Stimulated activated CD4-positive, alpha-beta T cell treated with anti-CD3 and anti-CD28 coated beads, Interleukin-15, amount 100 ng/mL, for 48 hours (primary cell): ENCODE measurements around the gene ZFP64.
"Not testable (repeated sequence)": the region's sequence is repeated elsewhere in the genome, so short reads cannot be mapped to it uniquely, and the experiment has no call there.

Source experiments
- DNase-seq, 2 donors: peaks; one replicate each; pipeline ENCODE4 v3.0.0-alpha.2; 2020; ENCODE audit warnings: low read depth in 2 of 2

The ZFP64 gene

DNA sequence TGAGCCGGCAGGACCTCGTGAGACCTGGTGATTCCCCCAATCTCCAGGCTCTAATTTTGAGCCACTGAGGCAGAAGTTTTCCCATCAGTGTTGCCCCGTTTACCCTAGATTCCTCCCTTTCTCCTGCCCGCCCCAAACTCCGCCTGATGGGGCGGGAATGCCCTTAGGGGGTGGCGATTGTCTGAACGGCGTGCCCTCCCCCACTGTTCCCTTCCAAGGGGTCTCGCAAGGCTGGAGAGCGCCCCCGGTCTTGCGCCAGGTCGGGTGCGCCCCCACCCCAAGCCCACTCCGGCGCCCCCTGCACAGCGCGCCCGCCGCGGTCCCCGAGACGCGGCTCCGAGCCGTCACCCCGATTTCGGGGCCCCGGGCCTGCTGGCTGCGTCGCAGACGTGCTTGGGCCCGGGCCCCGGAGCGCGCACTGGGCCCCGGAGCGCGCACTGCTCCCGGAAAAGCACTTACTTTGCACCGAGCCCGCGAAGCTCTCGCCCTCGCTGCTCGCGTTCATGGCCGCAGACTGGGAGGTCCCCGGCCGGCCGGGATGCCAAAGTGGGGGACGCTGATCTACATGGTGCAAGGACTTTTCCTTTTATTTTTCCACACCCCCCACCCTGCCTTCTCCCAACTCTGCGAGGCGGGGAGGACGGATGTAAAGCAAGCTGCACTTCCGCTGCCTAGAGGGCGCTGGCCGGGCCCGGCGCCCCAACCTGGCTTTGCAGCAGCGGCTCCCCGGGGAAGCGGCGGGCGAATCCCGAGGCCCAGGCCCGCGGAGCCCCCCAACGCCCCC is at the start of gene ZFP64:
Gene ZFP64 (minus strand): TSS at position 648 of the 784 bp plus-strand sequence. CDS start 143 bp downstream, at position 505.
- peak; percentile 50 to 57 for DNase-seq

DNA sequence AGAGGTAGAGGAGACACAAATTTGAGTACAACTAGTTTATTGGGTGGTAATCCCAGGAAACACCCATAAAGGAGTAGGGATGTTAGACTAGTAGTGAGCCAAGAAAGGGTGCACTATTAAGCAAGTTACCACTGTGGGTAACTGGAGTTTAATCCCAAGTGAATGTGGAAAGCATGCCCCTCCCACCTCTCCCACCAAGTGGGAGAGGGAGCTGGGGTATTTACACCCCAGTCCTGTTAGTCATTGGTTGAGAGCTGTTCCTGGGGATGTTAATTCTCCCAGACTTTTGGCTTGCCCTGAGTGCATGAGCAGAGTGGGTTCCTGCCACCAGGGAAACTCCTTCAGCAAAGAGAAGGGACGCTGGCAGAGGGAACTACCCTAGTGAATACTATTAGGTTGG is 49.2 kb upstream of the ZFP64 start:
- no peak for DNase-seq

DNA sequence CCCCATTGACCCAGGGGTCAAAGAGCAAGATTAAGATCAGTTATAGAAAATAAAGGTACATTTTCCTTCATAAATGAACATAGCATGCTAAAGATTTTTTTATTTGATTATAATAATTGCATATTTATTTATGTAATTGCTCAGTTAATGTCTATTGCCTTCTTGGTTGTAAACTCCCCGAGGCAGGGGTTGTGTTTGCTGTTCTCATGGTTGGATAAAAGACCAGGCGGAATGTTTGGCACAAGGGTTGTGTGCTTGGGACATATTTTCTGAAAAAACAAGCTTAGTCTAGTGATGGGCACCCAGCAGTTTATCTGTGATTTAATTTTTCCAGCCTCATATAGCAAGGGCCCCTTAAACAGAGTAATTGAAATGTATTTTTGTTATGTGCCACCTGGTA is 47.5 kb upstream of the ZFP64 start:
- no peak for DNase-seq

DNA sequence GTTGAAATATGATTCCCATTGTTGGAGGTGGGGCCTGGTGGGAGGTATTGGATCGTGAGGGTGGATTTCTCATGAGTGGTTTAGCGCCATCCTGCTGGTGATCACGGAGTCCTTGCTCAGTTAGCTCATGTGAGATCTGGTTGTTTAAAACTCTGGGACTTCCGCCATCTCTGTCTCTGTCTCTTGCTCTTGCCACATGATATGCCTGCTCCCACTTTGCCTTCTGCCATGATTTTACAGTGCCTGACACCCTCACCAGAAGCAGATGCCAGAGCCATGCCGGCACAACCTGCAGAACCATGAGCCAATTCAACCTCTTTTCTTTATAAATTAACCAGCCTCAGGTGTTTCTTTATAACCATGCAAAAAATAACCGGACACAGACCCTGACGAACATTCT is 44.7 kb upstream of the ZFP64 start:
- no peak for DNase-seq

DNA sequence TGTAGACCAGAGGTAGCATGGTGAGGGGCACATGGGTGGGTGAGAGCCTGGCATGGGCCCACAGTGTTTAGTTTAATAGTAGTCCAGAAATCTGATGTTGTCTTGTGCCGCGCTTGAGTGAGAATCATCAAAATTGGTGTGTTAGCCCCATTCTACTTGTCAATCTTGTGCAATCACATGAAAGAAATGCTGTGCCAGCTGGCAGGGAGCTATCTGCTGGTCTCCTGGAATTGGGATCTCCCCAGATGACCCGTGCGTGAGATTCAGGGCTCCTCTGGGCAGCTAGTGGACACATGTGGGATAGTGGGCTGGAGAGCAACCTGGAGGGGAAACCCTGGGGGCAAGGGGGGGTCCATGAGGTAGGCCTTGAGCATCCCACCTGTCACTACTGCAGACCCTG is 43.5 kb upstream of the ZFP64 start:
- DNase-seq: no peak

DNA sequence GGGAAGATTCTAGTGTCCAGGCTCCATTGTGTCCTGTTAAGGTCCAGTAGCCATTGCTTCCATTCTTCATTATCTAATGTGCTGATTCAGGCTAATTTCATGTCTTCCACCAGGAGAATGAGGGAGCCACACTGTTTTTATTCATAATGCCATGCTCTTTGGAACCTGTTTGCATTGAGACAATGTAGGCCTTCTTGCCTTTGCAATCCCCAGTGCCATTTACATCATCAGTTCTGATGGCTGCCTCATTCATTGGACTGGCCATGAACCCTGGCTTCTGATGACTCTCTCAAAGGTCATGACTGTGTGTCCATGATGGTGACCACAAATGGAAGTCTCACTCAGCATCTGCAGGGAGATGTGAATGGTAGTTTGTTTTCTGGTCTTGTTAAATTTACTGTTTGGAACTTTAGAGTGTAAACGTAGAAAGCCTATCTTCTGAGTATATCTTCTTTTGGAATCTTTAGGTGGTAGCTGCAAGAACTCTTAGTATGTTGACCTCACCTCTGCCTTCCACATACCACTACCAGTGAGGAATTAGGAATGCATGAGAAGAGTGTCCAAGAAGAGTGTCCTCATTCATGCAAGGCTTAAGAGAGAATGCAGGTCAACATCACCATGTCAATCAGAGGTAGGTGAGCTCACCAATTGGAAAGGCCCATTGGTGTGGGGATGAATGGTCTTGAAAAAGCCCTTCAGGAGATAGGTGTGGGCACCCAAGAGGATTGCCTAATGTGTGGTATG is 42.9 kb upstream of the ZFP64 start:
- DNase-seq: no peak

DNA sequence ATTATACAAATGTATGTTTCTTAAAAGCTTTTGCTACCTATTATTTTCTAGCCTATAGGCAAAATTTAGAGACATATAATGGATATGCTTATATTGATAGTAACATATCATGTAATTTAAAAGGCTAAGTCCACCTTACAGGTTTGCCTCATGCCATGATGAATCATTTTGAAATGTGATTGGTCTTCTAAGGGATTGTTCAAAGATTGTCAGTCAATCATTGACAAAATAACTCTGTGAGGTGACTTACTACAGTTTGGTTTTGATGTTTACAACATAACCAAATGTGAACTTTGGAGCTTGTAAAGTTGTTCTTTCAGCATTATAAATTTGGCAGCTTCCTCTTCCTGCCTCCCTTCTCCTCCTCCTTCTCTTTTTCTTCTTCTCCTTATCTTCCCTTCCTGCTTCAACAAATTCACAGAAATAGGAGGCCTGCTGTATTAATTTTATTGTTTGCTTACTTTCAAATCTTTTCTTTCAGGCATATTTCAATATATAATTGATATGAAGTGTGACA is 39.7 kb upstream of the ZFP64 start:
- no peak for DNase-seq

DNA sequence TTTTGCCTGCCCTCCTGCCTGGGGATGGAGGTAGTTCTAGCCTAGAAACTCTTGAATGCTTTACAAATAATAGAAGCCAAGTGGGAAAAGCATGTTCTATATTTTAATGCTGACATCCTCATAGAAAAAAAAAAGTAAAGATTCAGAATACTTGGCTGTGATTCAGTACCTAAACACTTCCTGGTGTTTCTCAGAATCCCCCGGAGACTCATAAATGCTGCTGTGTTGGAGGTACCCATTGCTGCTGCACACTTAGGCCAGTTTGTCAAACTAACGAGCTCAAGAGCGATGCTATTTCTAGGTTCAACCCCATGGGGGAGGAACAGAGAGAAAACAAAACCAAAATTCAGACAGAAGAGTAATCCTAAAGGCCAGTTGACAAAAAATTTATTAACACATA is 38.8 kb upstream of the ZFP64 start:
- DNase-seq: no peak

DNA sequence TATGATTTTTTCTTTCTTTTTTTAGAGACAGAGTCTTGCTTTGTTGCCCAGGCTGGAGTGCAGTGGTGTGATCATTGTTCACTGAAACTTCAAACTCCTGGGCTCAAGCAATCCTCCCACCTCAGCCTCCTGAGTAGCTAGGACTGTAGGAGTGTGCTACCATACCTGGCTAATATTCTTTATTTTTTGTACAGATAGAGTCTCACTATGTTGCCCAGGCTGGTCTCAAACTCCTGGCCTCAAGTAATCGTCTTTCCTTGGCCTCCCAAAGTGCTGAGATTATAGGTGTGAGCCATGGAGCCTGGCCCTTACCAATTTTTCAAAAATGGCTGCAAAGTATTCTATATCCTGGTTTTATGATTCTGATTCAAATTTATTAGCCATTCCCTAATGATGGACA is 37.8 kb upstream of the ZFP64 start:
- not testable (repeated sequence) for DNase-seq

DNA sequence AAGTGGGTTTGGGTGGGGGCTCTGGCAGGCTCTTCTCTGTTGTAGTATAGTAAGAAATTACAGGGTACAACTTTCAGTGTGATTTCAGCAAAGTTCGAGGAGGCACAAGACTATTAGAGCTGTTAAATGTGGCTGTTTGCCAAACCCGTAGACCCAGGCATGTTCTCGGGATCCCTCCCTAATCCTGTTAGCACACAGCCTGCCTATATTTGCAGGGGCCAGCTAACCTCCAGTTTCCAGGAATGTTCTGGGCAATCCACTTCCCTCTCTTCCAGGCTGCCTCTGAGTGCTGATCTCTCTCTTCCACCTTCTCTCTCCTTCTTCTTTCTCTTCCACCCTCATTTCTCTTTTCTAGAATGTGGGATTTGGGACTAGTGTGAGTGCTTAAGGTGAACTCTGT is 34.8 kb upstream of the ZFP64 start:
- DNase-seq: no peak

DNA sequence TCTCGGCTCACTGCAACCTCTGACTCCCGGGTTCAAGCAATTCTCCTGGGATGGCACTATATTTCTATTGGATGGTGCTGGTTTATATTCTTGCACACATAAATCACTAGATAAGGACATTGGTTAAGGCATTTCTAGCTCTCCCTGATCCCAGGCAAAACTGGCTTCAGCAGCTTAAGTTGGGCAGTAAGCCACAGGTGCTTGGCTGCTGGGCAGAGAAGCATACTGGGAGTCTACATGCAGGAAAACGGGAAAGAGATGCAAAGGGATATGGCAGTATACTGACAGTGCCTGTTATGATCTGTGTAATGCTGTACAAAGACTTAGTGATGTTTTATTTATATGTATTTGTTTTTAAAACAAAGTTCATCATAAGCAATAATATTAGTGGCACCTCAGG is 33.3 kb upstream of the ZFP64 start:
- DNase-seq: no peak

DNA sequence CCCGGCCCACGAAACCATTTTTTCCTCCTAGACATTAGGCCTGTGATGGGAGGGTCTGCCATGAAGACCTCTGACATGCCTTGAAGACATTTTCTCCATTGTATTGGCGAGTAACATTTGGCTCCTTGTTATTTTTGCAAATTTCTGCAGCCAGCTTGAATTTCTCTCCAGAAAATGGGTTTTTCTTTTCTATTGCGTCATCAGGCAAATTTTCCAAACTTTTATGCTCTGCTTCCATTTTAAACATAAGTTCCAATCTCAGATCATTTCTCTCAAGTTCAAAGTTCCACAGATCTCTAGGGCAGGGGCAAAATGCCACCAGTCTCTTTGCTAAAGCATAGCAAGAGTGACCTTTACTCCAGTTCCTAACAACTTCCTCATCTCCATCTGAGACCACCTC is 29.8 kb upstream of the ZFP64 start:
- DNase-seq: not testable (repeated sequence)

DNA sequence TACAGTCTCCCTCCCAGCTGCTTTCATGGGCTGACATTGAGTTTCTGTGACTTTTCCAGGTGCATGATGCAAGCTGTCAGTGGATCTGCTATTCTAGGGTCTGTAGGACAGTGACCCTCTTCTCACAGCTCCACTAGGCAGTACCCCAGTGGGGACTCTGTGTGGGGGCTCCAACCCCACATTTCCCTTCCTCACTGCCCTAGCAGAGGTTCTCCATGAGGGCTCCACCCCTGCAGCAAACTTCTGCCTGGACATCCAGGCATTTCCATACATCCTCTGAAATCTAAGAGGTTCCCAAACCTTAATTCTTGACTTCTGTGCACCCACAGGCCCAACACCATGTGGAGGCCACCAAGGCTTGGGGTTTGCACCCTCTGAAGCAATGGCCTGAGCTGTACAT is 29.3 kb upstream of the ZFP64 start:
- DNase-seq: not testable (repeated sequence)

DNA sequence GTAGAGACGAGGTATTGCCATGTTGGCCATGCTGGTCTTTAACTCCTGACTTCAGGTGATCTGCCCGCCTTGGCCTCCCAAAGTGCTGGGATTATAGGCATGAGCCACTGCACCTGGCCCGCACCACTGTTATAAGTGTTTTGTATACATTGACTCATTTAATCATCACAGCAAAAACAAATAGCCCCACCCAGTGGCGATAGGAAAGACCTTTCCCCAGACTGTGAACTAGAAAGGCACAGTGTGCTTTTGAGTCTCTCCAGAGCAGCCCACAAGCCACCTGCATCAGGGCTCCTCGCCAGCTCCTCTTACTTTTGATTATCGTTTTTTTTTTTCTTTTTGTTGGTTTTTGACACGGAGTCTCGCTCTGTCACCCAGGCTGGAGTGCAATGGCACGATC is 27.9 kb upstream of the ZFP64 start:
- DNase-seq: no peak

DNA sequence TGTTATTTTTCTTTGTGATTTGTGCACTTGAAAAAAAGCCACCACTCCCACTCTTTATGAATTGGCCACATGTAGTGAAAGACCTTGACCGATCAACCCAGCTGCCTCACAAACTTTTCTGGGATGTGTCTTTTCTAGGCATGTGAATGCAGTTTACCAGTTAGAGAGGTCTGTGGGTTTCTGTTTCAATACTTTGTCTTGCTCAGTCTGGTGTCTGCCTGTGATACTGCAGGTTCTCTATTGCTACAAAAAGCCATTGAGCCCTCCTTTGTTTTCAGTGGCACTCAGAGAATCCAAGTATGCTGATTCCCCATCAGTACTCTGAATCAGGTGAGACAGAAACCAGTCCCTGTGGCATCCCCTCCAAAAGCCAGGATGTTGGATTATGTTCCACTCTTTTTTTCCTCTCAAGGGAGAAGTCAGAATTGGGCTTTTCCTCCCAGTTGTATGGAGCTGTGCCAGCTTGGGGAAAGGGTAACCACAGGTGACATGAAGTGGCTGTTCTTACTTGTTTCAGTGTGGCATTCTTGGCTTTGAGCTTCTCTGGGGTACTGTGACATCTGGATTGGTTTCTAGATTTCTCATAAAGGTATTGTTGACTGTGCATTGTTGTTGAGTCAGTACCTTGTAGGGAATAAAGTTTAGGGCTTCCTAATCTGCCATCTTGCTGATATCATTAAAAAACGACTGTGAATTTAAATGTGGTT is 26.3 kb upstream of the ZFP64 start:
- no peak for DNase-seq

DNA sequence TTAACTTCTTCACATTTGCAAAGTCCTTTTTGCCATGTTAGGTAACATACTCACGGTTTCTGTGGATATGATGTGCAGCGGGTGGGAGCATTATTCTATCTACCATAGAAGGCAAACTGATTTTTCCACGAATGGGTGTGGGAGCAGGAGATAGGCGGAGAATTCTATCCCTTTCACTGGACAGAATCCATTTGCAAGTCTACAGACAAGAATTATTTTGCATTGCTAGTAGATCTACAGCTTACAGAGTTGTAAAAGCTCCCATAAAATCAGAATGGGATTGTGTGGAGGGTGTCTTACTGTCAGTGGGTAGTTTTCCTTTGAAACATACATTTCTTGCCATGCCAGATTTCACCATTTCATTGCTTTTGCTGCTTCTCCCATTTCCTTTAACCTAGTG is 22.4 kb upstream of the ZFP64 start:
- no peak for DNase-seq

DNA sequence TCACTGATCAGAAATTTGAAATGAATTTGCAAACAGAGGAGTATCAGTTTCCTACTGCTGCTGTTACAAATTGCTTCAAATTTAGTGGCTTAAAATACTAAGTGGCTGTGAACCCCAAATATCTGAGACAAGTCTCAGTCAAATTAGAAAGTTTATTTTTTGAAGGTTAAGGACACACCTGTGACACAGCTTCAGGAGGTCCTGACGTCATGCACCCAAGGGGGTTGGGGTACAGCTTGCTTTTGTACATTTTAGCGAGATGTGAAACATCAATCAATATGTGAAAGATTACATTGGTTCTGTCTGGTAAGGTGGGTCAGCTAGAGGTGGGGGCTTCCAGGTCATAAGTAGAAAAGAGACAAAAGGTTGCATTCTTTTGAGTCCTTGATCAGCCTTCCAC is 21.4 kb upstream of the ZFP64 start:
- DNase-seq: no peak

DNA sequence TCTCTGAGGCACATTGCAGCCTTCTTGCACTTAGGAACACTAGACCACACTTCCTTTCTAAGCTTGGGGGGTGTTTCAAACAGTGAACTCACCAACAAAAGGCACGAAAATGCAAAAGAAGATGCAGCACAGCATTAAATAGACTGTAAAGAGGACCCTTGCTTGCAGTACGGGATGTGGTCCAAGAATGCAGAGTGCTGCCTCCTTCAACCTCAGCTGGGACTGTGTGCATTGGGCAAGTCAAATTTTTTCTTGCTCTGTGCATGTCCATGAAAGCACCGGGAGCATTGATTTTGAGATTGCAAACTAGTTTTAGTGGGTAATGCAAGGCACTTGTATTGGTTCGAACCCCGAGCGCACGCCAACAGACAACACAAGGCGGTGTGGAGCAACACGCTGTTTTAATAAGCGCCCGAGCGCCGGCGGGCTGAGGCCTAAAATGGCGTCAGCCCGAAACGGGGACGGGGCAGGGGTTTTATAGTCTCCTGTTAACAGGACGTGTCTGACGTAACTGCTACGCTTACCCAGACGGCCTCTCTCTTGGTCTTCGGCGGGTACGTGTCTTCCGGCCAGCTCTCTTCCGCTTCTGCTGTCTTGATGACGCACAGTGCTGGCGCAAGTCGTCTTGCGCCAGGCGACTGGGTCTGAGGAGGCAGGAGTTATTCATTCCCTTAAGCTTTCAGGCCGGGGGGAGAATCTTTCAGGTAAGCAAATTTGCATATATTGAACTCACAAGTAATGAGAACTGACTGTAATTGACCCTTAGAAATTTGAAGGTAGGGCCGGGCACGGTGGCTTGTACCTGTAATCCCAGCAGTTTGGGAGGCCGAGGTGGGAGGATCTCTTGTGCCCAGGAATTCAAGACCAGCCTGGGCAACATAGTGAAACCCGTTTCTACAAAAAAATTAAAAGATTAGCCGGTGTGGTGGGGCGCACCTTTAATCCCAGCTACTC is 18.7 kb upstream of the ZFP64 start:
- DNase-seq: no peak

DNA sequence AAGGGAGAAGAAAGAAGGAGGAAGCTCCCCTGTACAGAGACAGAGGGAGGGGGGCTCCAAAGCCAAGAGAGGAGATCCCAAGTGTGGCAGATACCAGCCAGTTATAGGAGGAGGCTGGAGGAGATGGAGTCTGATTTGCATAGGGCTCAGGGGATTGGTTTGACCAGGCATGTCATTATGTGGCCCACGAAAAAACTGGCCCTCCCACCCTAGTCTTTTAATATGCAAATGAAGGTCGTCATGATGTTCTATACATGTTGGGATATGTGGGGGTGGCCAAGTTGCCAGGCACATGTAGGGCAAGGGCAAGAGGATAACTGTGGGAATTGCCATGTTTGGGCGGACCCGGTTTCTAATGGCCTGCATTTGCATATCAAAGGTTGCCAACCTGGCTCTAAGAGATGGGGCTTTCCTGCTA is 17.6 kb upstream of the ZFP64 start:
- no peak for DNase-seq

DNA sequence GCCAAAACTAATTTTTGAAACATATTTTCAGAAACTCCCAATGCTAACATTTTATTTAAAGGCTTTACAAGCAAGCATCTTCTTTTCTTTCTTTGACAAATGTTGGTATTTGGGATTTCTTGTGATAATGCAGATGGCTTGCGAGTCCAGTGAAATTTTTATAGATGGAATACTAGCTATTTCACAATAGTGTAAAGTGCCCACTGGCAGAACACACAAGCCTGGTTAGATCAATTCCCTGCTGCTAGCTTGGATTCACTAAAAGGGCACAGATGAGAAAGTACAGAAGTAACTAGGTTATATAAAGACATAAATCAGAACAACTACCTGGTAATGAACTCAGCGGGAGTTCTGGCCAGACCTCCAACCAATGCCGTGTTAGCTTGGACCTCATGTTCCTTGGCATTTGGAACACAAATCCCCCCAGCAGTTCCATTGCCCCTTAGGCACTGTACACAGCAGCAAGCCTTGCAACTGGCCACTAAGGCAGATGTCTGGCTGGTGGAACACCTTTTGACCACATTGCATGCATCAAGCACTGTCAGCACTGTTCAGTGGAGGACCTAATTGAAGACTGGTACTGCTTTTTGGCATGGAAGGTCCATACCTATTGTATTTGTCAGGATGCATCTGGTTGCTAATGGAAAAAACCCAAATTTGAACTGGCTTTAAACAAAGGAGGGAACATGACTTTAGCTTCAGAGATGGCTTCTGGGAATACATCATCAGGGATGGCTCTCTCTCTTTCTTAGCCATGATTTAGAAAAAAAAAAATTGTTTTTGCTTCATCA is 15.6 kb upstream of the ZFP64 start:
- no peak for DNase-seq

DNA sequence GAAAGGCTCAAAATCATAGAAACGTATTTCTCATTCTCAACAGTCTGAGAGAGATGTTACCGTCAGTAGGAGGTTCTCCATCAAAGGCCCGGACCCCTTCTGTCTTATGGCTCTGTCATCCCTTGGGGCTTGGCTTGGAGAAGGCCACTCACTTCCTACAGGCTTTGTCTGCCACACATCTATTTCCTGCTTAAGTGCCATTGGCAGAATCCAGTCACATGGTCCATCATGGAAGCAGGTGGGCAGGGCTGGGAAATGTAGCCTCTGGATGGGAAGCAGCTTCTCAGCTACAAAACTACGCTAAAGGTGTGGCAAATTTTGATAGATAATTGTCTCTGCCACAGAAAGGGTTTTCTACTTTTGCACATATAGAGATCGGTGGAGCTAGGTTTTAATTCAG is 12.6 kb upstream of the ZFP64 start:
- no peak for DNase-seq
